IMR-90 (cell line): ENCODE results near the gene BMP7. TPM values are rescaled to one million over a fixed set of nuclear protein-coding genes. Genes with fewer than 3 reads are reported as not detected.

Experiments
- ATAC-seq: fragments of 200-7000 bp; cut with Tn5 transposase; 2 replicates; pipeline ENCODE4 v1.9.1; 2020; ENCODE audit warnings: low read depth, mild to moderate bottlenecking, moderate library complexity
- BruUV-seq: library from RNA; stranded (reverse); fragments of 400-500 nt; replicated peaks from 2 replicates; lab custom pipeline; 2021; lab: Mats Ljungman, UMichigan
- CTCF ChIA-PET: fragments of 300-600 bp; formaldehyde crosslinking; extraction: SDS; loops from one replicate; lab custom pipeline; 2021; ENCODE audit warnings: antibody characterized with exemption; lab: Yijun Ruan, JAX
- POLR2A ChIA-PET: fragments of 300-600 bp; sonication (Branson Sonifier 250); formaldehyde crosslinking; loops from one replicate; lab custom pipeline; 2022; ENCODE audit warnings: antibody characterized with exemption; ENCODE audit not compliant: unreplicated experiment; lab: Charles Lee
- DNase-seq: peaks from one replicate; pipeline ENCODE4 v3.0.0; 2013
- H2AFZ ChIP-seq: replicated peaks from 2 replicates; pipeline ENCODE3; 2013; ENCODE audit warnings: low read length, mild to moderate bottlenecking; ENCODE audit not compliant: poor library complexity
- H2AK5ac ChIP-seq: 2 replicates; pipeline ENCODE4 v1.6.1; 2013; ENCODE audit warnings: low read depth, low read length, inconsistent platforms
- H2AK9ac ChIP-seq: replicated peaks from 2 replicates; pipeline ENCODE3; 2013; ENCODE audit warnings: mild to moderate bottlenecking, low read depth, low read length, moderate library complexity; ENCODE audit not compliant: poor library complexity
- H2BK120ac ChIP-seq: 2 replicates; pipeline ENCODE4 v1.6.1; 2013; ENCODE audit warnings: low read depth, low read length, inconsistent platforms
- H2BK15ac ChIP-seq: 3 replicates; pipeline ENCODE4 v1.6.1; 2013; ENCODE audit warnings: low read depth, low read length, inconsistent platforms
- H2BK20ac ChIP-seq: 2 replicates; pipeline ENCODE4 v1.6.1; 2013; ENCODE audit warnings: low read depth, mild to moderate bottlenecking, inconsistent platforms, low read length, moderate library complexity
- H2BK5ac ChIP-seq: 2 replicates; pipeline ENCODE4 v1.6.1; 2013; ENCODE audit warnings: mild to moderate bottlenecking, low read depth, low read length, inconsistent platforms; ENCODE audit not compliant: poor library complexity, severe bottlenecking
- H3K14ac ChIP-seq: replicated peaks from 2 replicates; pipeline ENCODE4 v1.6.1; 2013; ENCODE audit warnings: low read depth, low read length, inconsistent platforms
- H3K18ac ChIP-seq: 2 replicates; pipeline ENCODE4 v1.6.1; 2013; ENCODE audit warnings: low read depth, low read length, control low read depth
- H3K23ac ChIP-seq: 2 replicates; pipeline ENCODE4 v1.6.1; 2013; ENCODE audit warnings: low read depth, low read length, inconsistent platforms
- H3K27ac ChIP-seq: 2 replicates; pipeline ENCODE4 v1.5.1; 2013; ENCODE audit warnings: mild to moderate bottlenecking, control low read depth, low read length; ENCODE audit not compliant: insufficient read depth
- H3K27me3 ChIP-seq: 2 replicates; pipeline ENCODE4 v1.6.1; 2013; ENCODE audit warnings: low read length; ENCODE audit not compliant: control insufficient read depth, insufficient read depth
- H3K36me3 ChIP-seq: 2 replicates; pipeline ENCODE4 v1.6.1; 2013; ENCODE audit warnings: low read length, mixed read lengths; ENCODE audit not compliant: control insufficient read depth, insufficient read depth
- H3K4ac ChIP-seq: 2 replicates; pipeline ENCODE4 v1.6.1; 2013; ENCODE audit warnings: low read depth, low read length, inconsistent platforms
- H3K4me1 ChIP-seq: 2 replicates; pipeline ENCODE4 v1.6.1; 2013; ENCODE audit warnings: low read length, mixed read lengths; ENCODE audit not compliant: control insufficient read depth, insufficient read depth
- H3K4me2 ChIP-seq: 2 replicates; pipeline ENCODE4 v1.6.1; 2013; ENCODE audit warnings: low read depth, mild to moderate bottlenecking, control low read depth, low read length, moderate library complexity
- H3K4me3 ChIP-seq: 2 replicates; pipeline ENCODE4 v1.5.1; 2013; ENCODE audit warnings: low read depth, mild to moderate bottlenecking, control low read depth, low read length, moderate library complexity; ENCODE audit not compliant: insufficient read depth
- H3K56ac ChIP-seq: 2 replicates; pipeline ENCODE4 v1.6.1; 2013; ENCODE audit warnings: low read length, inconsistent platforms; ENCODE audit not compliant: insufficient read depth; ENCODE audit errors: extremely low read depth
- H3K79me1 ChIP-seq, 2 experiments: 2 replicates each; pipeline ENCODE4 v1.6.1; 2013; ENCODE audit warnings: low read length in 2 of 2, inconsistent platforms in 1 of 2, low read depth in 1 of 2
- H3K9ac ChIP-seq: 2 replicates; pipeline ENCODE4 v1.6.1; 2013; ENCODE audit warnings: low read depth, low read length, control low read depth
- H3K9me1 ChIP-seq: 2 replicates; pipeline ENCODE4 v1.6.1; 2013; ENCODE audit warnings: low read length, inconsistent platforms; ENCODE audit not compliant: insufficient read depth
- H3K9me3 ChIP-seq: 2 replicates; pipeline ENCODE4 v1.6.1; 2013; ENCODE audit warnings: low read length; ENCODE audit not compliant: control insufficient read depth, insufficient read depth
- H4K20me1 ChIP-seq: 2 replicates; pipeline ENCODE4 v1.6.1; 2013; ENCODE audit warnings: low read length, inconsistent platforms; ENCODE audit not compliant: insufficient read depth
- H4K5ac ChIP-seq: 2 replicates; pipeline ENCODE4 v1.6.1; 2013; ENCODE audit warnings: mild to moderate bottlenecking, low read depth, low read length, control low read depth
- H4K8ac ChIP-seq, 2 experiments: 2 replicates each; pipeline ENCODE4 v1.6.1; 2013; ENCODE audit warnings: low read depth in 2 of 2, low read length in 2 of 2, control low read depth in 1 of 2, inconsistent platforms in 1 of 2
- H4K91ac ChIP-seq: 2 replicates; pipeline ENCODE4 v1.6.1; 2013; ENCODE audit warnings: low read depth, low read length, inconsistent platforms; ENCODE audit not compliant: insufficient read depth
- CEBPB ChIP-seq: IDR thresholded peaks from 2 replicates; pipeline ENCODE4 v1.6.1; 2012; ENCODE audit warnings: low read depth, low read length, improper control_type of control experiment
- CHD1 ChIP-seq: IDR thresholded peaks from 2 replicates; pipeline ENCODE4 v1.6.1; 2012; ENCODE audit warnings: low read depth, low read length, improper control_type of control experiment
- FOS ChIP-seq: fragments of 150-350 bp; IDR thresholded peaks from 2 replicates; pipeline ENCODE4 v1.6.1; 2016; ENCODE audit warnings: low read depth, low read length
- MAFK ChIP-seq: IDR thresholded peaks from 2 replicates; pipeline ENCODE4 v1.6.1; 2012; ENCODE audit warnings: low read depth, low read length, improper control_type of control experiment
- MXI1 ChIP-seq: IDR thresholded peaks from 2 replicates; pipeline ENCODE4 v1.6.1; 2012; ENCODE audit warnings: low read depth, mild to moderate bottlenecking, low read length, moderate library complexity, borderline replicate concordance
- RAD21 ChIP-seq: IDR thresholded peaks from 2 replicates; pipeline ENCODE4 v1.6.1; 2012; ENCODE audit warnings: low read length, improper control_type of control experiment
- RFX5 ChIP-seq: IDR thresholded peaks from 2 replicates; pipeline ENCODE4 v1.8.0; 2012; ENCODE audit warnings: low read depth, mild to moderate bottlenecking, low read length, moderate library complexity
- WGBS, 2 experiments: methylation state at CpG; one replicate each; pipeline versions ENCODE4 v1.1.5 to v1.1.7; 2013; ENCODE audit warnings: missing lambda C conversion rate in 2 of 2; ENCODE audit not compliant: insufficient read length in 1 of 2; ENCODE audit errors: extremely low coverage in 2 of 2; 5-methylcytosine and 5-hydroxymethylcytosine counted together
- dilution Hi-C: fragments of 300-500 bp; cut with HindIII; formaldehyde crosslinking; loops from one replicate; pipeline ENCODE4 v1.14.3; 2018; ENCODE audit warnings: low sequenced_read_pairs; ENCODE audit not compliant: unreplicated experiment
- in situ Hi-C: fragments of 300-500 bp; cut with MboI; formaldehyde crosslinking; loops from 3 replicates; pipeline ENCODE4 v1.14.3; 2019; ENCODE audit warnings: low sequenced_read_pairs, inconsistent platforms, mixed read lengths
- intact Hi-C: fragments of 100-400 bp; cut with micrococcal nuclease; formaldehyde crosslinking; loops from 2 replicates; pipeline ENCODE4 v1.10.0; 2022
- polyA plus RNA-seq, 3 experiments: library from polyadenylated mRNA; depleted of rRNA; stranded (reverse); fragments of >200 nt; gene quantifications; 2 replicates each; pipeline ENCODE4 v1.2.3, GENCODE V29; 2012; ENCODE audit warnings: low replicate concordance in 1 of 3
- total RNA-seq: library from RNA; depleted of rRNA; stranded (reverse); fragments of >200 nt; gene quantifications from 2 replicates; pipeline ENCODE4 v1.2.3, GENCODE V29; 2012
- TF ChIP-seq, protein P1 (sequence below): fragments of 150-350 bp; IDR thresholded peaks from 2 replicates; pipeline ENCODE4 v1.6.1; 2017; ENCODE audit warnings: mild to moderate bottlenecking, antibody characterized with exemption, low read length, low read depth

Gene BMP7
- total and polyA plus RNA-seq, 2 of the 4 experiments (the other 2 are of a cell fraction), result not detected

DNA sequence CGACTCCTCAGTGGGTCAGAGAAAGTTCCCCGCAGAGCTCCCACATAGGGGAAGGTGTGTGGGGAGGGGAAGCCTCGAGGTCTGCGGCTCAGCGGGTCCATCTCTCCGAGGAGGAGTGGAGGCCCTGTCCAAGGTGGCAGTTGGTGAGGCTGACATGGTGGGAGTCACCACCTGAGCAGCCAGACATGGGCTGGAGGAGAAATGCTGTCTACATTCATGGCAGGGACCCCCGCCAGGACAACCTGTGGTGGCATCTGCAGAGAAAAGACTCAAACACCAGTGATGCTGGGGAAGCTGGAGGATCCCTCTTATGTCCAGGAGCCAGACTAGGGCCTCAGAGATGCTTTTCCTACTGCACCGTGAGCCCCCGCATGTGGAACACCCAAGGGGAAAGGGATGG lies 49.8 kb downstream of the BMP7 start:
- 40% methylated on average over 1 of the region's 9 CpGs; no CpG with 5 or more reads in 1 of the 2 experiments for WGBS, 2 experiments
- H2BK5ac ChIP-seq, result no peak overlapping the region
- H2AFZ ChIP-seq, result no peak overlapping the region
- H3K36me3 ChIP-seq, result no peaks in the 10 kb centered on the region
- ATAC-seq (no peak), DNase-seq (no peak)
- H3K23ac ChIP-seq, result no peak overlapping the region
- no peak overlapping the region for H3K4ac ChIP-seq
- no peaks in the 10 kb centered on the region for H3K27me3 ChIP-seq
- dilution Hi-C loops, result no loop called here
- H3K4me3 ChIP-seq, result no peak overlapping the region
- in situ Hi-C loops, result no loop called here
- intact Hi-C loops, result no loop called here
- BruUV-seq, result no TSS peak
- H3K4me1 ChIP-seq, result no peaks in the 10 kb centered on the region; the same call in 1 of the 2 replicates
- H4K8ac ChIP-seq, result no peak overlapping the region
- H2BK20ac ChIP-seq, result no peak overlapping the region
- no peak for TF ChIP-seq FOS
- no peak for TF ChIP-seq CEBPB
- TF ChIP-seq RFX5, result no peak
- no peak for TF ChIP-seq MAFK
- TF ChIP-seq RAD21, result no peak
- no peak for TF ChIP-seq CHD1
- no peak for TF ChIP-seq MXI1
- TF ChIP-seq, protein P1, sequence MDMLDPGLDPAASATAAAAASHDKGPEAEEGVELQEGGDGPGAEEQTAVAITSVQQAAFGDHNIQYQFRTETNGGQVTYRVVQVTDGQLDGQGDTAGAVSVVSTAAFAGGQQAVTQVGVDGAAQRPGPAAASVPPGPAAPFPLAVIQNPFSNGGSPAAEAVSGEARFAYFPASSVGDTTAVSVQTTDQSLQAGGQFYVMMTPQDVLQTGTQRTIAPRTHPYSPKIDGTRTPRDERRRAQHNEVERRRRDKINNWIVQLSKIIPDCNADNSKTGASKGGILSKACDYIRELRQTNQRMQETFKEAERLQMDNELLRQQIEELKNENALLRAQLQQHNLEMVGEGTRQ, result no peak
- no peak overlapping the region for H3K18ac ChIP-seq
- H2BK15ac ChIP-seq, result no peak overlapping the region
- peaks cover 15% of the 10 kb centered on the region for H3K9me3 ChIP-seq
- no peak overlapping the region for H2BK120ac ChIP-seq
- no peak overlapping the region for H3K14ac ChIP-seq
- no peaks in the 10 kb centered on the region for H4K20me1 ChIP-seq
- H3K9ac ChIP-seq, result no peak overlapping the region
- no peak overlapping the region for H4K91ac ChIP-seq
- H3K56ac ChIP-seq, result no peak overlapping the region
- H3K27ac ChIP-seq, result no peak overlapping the region
- H4K5ac ChIP-seq, result no peak overlapping the region
- no peak overlapping the region for H2AK9ac ChIP-seq
- POLR2A ChIA-PET, result no interaction called here
- no peak overlapping the region for H3K4me2 ChIP-seq
- CTCF ChIA-PET, result no interaction called here
- H2AK5ac ChIP-seq, result no peak overlapping the region
- no peaks in the 10 kb centered on the region for H3K9me1 ChIP-seq
- no peaks in the 10 kb centered on the region for H3K79me1 ChIP-seq
